Fibroblast of upper back skin (primary cell): ENCODE results near the gene TCFL5.

Experiments used
- DNase-seq: peaks from one replicate; pipeline ENCODE4 v3.0.0-alpha.2; 2013

Gene TCFL5

GRCh38 chr20:62832212-62832922 lies 29.3 kb downstream of the TCFL5 start:
- DNase-seq = no peak

DNA sequence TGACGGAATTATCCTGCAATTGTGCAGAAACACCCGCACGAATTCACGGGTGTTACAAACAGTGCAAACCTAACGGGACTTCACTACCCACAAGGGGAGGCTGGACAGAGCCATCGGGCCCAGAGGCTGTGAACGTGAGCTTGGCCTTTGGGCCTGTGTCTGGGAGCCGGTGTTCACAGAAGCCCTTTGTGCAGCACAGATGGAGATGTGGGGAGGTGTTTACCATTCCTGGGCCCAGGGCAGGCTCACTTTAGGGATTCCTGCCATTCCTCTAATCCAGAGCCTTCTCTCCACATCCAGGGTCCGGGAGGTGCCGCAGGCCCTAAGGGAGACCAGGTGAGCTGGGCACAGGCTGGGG lies 29.8 kb downstream of the TCFL5 start:
- DNase-seq = no peak

GRCh38 chr20:62831361-62831788 lies 30.2 kb downstream of the TCFL5 start:
- DNase-seq = no peak

- no peak for DNase-seq
Measured at GRCh38 chr20:62830821-62831220, 30.8 kb downstream of the TCFL5 start.

GRCh38 chr20:62830251-62830650 lies 31.4 kb downstream of the TCFL5 start:
- no peak for DNase-seq

DNA sequence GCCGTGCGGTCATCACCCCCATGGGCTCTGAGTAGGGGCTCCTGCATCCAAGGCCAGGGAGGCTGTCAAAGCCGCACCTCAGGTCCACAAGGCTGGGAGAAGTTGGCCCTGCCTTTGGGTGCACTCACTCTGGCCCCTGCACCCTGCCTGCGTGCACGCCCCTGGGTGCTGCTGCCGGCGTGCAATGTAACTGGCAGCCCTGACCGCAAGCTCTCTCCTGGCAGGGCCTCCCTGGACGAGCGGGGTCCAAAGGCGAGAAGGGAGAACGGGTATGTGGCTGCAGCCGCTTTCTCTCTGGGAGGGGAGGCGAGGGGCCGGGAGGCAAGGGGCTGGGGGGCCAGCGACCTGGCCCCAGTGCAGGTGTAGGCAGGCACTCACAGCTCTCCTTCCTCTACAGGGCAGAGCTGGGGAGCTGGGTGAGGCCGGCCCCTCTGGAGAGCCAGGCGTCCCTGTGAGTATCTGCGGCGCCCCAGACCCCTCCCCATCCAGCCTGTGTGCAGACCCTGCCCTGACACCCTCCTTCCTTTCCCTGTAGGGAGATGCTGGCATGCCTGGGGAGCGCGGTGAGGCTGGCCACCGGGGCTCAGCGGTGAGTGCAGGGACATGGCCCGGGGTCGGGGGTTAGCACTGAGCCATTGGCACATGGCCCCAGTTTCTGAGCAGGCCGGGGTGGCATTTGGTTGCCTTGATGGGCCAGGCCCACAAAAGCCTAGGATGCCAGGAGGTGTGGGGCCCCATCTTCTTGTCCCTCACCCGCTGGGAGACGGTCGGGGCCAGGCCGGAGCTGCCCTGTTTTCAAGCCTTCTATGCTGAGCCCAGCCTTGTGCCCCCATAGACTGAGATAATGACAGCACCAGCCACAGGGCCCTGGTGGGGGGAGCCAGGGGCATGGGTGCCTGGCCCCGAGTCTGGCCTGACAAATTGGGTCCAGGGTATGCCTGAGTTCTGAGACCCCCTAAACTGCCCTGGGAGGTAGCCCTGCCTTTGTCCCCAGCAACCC lies 32.1 kb downstream of the TCFL5 start:
- DNase-seq = no peak

DNA sequence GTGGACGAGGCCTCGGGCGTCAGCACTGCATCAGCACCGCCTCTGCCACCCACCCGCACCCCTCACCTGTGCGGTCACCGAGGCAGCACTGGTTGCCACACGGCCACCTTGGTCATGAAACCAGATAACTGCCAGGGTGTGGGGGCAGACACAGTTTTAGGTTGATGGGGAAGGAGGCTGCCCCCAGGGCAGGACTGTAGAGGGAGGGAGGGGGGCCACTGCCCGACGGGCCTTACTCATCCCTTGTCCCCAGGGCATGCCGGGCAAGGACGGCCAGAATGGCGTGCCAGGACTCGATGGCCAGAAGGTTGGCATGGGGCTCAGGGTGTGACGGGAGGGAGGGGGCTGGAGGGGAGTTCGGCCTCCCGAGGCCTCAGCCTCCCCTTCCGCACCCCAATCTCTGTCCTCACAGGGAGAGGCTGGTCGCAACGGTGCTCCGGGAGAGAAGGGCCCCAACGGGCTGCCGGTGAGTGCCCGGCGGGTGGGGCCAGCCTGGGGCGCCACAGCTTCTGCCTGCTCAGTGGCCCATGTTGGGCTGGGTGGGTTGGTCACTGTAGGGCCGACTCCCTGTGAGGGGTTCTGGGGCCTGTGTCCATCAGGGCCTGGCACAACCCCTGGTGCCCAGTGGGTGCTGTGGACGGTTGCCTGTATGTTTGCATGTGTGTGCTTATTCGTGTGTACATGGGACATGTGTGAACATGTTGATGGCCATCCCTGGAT lies 33.0 kb downstream of the TCFL5 start:
- DNase-seq = no peak

DNA sequence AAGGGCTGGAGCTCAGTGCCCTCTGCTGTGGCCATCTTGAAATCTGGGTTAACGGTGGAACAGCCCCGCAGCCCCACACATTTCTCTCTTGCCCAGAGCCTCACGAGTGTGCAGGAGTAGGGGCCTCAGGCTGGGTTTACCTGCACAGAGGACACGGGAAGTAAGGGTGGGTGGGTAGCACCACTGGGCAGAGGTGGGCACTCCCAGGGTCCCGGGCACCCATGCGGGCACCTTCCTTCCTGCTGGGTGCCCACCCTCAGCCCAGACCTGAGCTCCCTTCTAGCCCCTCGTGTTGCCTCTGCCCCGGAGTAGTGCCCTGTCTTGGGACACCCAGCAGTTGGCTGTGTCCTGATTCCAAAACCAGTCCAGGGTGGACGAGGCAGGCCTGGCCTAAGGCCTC lies 33.6 kb downstream of the TCFL5 start:
- DNase-seq = no peak

GRCh38 chr20:62827311-62828038 lies 34.1 kb downstream of the TCFL5 start:
- DNase-seq = no peak

- no peak for DNase-seq
Measured at GRCh38 chr20:62826646-62827310, 34.8 kb downstream of the TCFL5 start.

DNA sequence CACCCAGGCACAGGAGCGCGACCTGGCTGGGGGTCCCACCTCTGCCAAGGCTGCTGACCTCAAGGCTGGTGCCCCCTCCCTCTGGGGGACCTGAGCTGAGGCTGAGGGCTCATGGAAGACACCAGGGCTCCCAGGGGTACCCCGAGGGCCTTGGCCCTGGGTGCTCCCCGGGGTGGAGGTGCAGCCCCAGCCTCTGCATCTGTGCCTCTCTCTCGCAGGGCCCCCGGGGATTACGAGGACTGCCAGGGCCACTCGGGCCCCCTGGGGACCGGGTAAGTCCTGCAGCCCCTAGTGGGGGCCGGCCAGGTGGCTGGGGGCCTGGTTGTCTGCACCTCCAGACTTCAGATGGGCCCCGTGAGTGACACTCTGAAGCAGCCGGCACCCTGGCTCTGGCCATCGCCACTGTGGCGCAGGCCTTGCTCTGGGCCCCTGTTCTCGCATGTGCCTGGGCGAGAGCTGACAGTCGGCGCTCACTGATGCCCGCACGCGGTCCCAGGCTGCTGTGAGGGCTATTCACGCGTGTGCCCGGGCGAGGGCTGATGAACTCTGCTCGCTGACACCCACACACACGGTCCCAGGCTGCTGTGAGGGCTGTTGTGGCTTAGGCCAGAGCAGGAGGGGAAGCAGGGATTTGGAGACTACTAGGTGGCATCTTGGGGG lies 35.5 kb downstream of the TCFL5 start:
- DNase-seq = no peak

DNA sequence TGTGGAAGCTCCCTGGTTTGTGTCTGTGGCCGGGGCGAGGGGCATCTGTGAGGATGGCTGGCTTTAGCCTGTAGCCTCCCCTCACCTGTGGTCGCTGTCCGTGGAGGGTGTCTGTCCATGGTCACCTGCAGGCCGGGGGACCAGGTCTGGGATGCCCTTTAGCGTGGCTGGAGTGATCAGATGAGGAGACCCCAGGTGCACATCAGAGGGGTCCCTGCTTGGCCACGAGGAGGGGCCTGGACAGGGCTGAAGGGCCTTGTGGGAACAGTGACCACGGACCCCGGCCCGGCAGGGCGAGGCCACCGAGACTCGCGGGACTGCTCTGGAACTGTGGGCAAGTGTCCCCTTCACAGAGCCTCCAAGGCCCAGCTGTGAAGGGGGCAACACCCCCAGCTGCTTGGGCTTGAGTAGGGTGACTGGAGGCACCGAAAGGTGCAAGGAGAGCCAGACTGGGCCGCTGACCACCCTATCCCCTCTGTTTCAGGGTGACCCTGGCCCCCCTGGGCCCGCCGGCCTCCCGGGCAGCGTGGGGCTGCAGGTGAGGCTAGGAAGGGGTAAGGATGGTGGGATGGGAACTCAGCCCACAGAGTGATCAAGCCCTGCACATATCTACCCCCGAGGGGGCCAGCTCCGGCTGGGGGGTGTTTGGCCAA lies 36.2 kb downstream of the TCFL5 start:
- no peak for DNase-seq

- peak; percentile 35 for DNase-seq
Measured at GRCh38 chr20:62824476-62825332, 36.9 kb downstream of the TCFL5 start.

- no peak for DNase-seq
Measured at GRCh38 chr20:62823688-62824475, 37.7 kb downstream of the TCFL5 start.

- no peak for DNase-seq
Measured at GRCh38 chr20:62822788-62823651, 38.6 kb downstream of the TCFL5 start.

DNA sequence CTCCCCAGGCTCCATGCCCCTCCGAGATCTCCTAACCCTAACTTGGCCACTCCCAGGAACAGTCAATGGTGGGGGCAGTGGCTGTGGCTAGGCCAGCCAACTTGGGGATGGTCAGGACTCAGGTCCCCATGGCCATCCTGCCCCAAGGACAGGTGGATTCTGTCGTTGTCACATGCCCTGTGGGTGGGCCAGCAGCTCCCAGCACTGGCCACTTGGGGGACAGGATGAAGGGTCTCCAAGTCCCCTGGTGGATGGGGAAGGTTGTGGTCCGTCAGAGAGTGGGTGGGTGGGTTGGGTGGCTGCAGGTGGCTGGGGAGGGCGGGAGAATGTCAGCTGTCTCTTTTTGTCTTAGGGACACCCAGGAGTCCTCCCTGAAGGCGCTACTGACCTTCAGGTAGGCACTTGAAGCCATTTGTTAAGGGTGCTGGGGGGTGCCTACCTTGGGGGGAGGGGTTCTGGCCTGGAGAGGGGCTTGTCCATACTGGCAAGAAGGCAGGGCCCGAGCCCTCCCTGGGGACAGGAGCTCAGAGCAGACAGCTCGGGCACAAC lies 39.3 kb downstream of the TCFL5 start:
- no peak for DNase-seq

- DNase-seq = no peak
Measured at GRCh38 chr20:62821726-62822210, 39.9 kb downstream of the TCFL5 start.
